ENCODE measurements around the gene CCDC146.
"Not testable (repeated sequence)": the region's sequence is repeated elsewhere in the genome, so short reads cannot be mapped to it uniquely, and the experiment has no call there.

Gene CCDC146

DNA sequence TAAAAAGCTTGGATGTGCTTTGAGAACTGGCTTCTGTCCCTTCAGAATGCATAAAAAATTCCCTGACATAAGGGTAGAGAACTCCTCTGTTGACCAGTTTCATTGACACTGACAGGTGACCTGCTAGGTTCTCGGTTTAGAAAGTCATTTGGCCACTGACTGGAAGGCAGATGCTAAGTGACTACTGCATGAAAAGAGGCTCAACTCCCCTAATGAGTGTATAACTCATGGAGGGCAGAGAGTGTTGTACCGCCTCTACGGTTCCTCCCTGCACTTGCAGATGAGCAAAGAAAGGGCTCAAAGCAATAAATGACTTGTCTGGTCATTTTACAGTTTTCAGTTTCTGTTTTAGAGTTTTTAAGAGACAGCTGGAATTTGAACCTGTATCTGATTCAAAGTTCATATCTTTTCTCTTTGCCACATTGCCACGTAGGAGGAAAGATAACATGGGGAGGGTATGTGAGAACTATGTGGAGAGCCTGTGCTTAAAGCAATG, 80.1 kb downstream of the CCDC146 start:
- no peak for DNase-seq

- DNase-seq: no peak
Measured at GRCh38 chr7:77205706-77206105, 83.3 kb downstream of the CCDC146 start.

GRCh38 chr7:77208416-77208815, 86.0 kb downstream of the CCDC146 start:
- no peak for DNase-seq

DNA sequence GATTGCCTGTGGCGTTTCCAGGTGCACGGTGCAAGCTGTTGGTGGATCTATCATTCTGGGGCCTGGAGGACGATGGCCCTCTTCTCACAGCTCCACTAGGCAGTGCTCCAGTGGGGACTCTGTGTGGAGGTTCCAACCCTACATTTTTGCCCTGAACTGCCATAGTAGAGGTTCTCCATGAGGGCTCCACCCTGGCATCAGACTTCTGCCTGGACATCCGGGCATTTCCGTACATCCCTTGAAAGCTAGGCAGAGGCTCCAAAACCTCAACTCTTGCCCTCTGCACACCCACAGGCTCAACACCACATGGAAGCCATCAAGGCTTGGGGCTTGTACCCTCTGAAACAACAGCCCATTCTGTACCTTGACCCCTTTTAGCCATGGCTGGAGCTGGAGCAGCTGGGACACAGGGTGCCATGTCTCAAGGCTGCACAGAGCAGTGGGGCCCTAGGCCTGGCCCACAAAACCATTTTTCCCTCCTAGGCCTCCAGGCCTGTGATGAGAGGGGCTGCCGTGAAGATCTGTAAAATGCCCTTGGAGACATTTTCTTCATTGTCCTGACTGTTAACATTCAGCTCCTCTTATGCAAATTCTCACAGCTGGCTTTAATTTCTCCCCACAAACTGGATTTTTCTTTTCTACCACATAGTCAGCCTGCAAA, 87.2 kb downstream of the CCDC146 start:
- no peak for DNase-seq

DNA sequence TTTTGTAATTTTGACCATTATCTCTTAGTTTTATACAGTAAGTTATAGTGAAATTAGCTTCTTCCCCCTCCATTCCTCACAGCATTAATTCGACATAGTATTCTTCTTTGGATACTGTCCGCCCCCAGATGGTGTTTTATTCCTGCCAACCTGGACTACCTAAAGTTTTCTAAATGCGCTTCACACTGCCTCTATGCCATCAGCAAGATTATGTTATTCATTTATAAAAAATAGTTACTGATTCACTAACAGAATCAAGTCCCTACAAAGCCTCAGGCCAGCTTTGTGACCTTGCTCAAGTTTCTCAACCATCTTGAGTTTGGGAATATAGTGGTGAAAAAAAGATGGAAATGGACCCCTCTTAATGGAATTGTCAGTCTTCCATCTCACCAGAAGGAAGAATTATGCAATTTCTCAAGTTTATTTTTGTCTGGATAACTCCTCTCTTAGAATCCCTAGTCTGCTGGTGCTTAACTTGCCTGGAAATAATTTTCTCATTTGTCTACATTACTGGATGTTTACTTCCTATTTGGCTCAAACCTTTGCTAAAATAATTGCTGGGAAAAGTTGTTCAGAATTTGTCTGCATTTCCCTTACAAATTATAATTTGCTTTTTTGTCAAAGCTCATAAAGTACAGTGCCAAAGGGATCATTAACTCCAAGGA, 93.9 kb downstream of the CCDC146 start:
- no peak for DNase-seq

DNA sequence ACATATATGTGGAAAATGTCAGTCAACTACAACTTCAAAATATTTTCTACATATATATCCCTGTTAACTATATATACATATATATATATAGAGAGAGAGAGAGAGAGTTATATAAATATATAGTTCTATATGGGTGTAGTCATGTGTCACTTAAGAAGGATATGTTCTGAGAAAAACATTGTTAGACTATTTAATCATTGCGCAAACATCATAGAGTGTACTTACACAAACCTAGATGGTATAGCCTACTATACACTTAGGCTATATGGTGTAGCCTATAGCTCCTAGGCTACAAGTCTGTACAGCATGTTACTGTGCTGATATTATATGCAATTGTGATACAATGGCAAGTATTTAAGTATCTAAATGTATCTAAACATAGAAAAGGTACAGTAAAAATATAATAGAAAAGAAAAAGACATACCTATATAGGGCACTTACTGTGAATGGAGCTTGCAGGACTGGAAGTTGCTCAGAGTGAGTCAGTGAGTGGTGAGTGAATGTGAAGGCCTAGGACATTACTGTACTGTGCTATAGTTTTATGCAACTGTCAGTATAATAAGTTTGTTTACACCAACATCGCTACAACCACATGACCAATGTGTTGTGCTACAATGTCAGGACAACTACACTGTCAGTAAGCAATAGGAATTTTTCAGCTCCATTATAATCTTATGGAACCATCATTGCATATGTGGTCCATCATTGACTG, 95.2 kb downstream of the CCDC146 start:
- DNase-seq: no peak

- DNase-seq: not testable (repeated sequence)
Measured at GRCh38 chr7:77219701-77220331, 97.4 kb downstream of the CCDC146 start.

GRCh38 chr7:77222065-77222464, 99.7 kb downstream of the CCDC146 start:
- DNase-seq: no peak

DNA sequence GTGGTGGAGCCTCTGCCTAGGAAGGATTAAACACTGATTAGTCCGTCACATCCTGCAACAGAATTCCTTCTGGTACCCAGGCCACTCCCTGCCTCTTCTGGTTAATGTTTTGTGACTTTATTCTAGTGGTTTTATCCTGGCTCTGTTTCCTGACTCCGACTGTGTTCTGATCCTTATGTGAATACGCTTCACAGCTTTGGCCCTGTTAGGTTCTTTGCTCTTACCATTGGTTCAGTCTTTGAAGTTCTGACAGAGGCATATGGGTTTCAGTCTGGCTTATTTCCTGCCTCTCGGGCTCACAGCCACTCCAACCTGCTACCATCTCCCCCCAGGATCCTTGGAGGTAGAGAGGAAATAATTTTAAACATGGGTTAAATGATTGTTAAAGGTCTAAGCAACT, 100.4 kb downstream of the CCDC146 start:
- no peak for DNase-seq

- no peak for DNase-seq
Measured at GRCh38 chr7:77223261-77223660, 100.8 kb downstream of the CCDC146 start.

DNA sequence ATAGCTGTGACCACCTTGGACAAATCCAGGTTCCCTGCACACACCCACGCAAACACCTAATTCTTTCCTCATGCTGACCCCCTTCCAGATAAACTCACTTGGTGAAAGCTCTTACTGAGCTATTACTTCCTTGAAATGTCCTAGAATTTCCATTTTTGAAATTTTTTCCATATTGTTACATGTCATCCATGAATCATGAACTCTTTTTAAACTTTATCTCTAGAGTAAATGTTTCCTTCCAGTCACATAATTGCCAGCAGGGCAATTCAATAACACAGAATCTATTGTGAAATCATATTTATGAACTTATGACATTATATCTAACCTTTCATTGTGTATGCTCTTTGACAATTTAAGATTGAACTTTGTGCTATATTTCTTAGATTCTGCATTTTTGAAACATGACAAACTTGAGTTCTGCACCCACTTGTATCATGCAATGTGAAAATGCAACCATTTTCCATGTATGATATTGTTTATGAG, 104.0 kb downstream of the CCDC146 start:
- DNase-seq: no peak

DNA sequence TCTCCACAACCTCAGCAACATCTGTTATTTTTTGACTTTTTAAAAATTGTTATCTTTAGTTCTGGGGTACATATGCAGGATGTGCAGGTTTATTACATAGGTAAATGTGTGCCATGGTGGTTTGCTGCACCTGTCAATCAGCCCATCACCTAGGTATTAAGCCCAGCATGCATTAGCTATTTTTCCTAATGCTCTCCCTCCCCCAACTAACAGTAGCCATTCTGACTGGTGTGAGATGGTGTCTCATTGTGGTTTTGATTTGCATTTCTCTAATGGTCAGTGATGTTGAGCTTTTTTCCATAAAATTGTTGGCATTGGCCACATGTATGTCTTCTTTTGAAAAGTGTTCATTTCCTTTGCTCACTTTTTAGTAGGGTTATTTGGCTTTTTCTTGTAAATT, 106.4 kb downstream of the CCDC146 start:
- DNase-seq: not testable (repeated sequence)

GRCh38 chr7:77232467-77232866, 110.1 kb downstream of the CCDC146 start:
- no peak for DNase-seq

DNA sequence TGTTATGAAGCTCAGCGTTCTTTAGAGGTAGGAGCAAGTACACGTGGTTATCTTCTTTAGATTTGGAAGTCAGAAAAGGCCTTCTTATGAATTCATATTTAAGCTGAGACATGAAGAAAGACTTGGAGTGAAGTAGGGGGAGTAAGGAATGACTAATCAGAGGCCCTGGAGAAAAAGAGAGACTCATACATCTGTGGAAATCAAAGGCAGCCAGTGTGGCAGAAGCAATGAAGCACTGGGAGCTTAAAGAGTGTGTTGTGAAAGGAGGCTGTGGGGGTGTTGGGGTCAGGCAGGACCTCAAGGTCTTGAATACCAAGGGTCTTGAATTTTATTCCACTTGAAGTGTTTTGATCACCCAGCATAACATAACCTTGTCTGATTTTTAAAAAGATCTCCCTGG, 112.9 kb downstream of the CCDC146 start:
- DNase-seq: no peak

DNA sequence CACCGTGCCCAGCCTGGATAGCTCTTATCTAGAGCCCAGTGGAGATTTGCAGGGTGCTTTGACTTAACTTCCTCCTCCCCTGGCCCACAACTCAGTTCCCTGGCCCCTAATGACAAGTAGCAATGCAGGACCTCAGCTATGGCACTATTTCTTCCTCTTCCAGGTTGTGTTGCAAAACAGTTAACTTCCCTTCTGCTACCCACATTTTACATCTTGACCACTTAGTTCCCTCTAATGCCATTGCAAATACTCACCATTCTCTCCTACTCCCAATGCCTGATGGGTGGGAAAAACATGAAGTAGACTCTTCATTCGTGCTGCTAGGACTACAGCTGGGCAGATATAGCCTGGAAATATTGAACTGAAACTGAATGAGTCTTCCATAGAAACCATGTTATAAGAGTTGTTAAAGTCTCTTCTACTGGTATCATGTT, 116.3 kb downstream of the CCDC146 start:
- no peak for DNase-seq

- DNase-seq: no peak
Measured at GRCh38 chr7:77239471-77239870, 117.1 kb downstream of the CCDC146 start.

DNA sequence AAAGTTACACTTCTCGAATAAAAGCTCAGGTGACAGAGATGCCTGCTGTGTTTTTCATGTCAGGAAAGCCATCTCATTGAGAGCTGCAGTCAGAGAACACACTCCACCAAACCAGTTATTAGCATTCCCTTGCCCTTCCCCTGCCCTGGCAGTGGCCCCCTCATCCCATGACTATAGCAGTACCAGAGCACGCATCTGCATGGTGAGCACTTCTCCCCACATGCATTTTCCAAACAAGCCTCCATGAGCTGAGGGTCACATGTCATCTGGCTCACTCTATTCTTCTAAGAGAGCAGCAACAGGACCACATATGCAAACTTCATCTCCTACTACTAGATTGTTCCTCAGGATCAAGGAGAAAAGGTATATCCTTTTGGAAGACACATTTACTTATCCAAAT, 119.7 kb downstream of the CCDC146 start:
- DNase-seq: no peak

DNA sequence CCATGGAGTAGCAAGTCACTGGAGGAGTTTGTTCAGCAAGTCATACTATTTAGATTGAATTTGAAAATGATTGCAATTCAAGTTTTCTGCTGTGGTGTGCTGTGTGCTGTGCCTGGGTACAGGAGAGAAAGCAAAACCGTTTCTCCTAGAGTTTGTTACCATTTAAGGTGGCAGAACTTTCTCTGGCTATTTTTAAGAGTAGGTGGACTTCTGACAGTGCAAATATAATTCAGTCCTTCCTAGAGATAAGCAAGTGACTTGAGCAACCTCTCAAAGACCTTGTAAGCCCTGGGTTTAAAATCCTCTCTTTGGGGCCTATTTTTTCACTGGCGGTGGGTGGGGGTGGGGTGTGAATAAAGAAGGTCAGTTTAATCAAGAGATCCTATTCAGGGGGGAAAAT, 120.1 kb downstream of the CCDC146 start:
- DNase-seq: no peak

DNA sequence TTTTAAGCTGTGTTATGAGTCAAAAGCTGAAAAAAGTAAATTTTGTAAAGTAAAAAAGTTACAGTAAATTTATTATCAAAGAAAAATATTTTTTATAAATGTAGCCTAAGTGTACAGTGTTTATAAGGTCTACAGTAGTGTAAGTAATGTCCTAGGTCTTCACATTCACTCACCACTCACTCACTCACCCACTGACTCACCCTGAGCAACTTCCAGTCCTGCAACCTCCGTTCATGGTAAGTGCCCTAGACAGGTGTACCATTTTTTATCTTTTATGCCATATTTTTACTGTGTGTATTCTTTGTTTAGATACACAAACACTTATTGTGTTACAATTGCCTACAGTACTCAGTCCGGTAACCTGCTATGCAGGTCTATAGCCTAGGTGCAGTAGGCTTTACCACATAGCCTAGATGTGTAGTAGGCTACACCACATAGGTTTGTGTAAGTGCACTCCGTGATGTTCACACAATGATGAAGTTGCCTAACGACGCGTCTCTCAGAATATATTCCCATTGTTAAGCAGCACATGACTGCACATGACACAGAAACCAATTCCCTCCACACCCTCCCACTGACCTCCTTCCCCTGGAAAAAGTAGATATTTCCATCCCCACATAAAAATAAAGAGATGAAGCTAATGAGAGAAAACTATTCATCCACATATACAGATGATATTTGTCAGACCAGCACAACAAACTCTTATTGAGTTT, 122.0 kb downstream of the CCDC146 start:
- DNase-seq: no peak

GRCh38 chr7:77245015-77245755, 122.8 kb downstream of the CCDC146 start:
- no peak for DNase-seq

GRCh38 chr7:77246026-77246640, 123.7 kb downstream of the CCDC146 start:
- no peak for DNase-seq

Data from activated T-cell treated with anti-CD3 and anti-CD28 coated beads, Interleukin-2, amount 50 U/mL, for 1 hour (primary cell).